ENCODE measurements around the gene MYL10. TPM values are rescaled to one million over a fixed set of nuclear protein-coding genes. Genes with fewer than 3 reads are reported as not detected.

The MYL10 gene
- total and polyA plus RNA-seq, 11 donors: not detected

- 82 to 93% (median 89%) methylated on average over 7 of the region's 7 CpGs for WGBS, 4 donors
- H3K36me3 ChIP-seq: no peaks in the 10 kb centered on the region
- no peak for ATAC-seq
- H3K27me3 ChIP-seq: peaks cover 0 to 11% (median 0%) of the 10 kb centered on the region in 9 donors
- DNase-seq: no peak
- peaks cover 0 to 34% (median 4%) of the 10 kb centered on the region in 12 donors for H3K9me3 ChIP-seq
- TF ChIP-seq POLR2A (IDR thresholded peaks at IDR 0.05): no peak
- no peak for TF ChIP-seq CTCF (IDR thresholded peaks at IDR 0.05)
- no peak overlapping the region for H3K27ac ChIP-seq
- no peak overlapping the region for H3K4me3 ChIP-seq
- H3K4me1 ChIP-seq: peaks cover 0 to 5% (median 0%) of the 10 kb centered on the region in 12 donors
- intact Hi-C loops (cut with DNase I): no loop called here
Measured at GRCh38 chr7:101567230-101567629, 61.9 kb downstream of the MYL10 start.

- no peaks in the 10 kb centered on the region for H3K36me3 ChIP-seq
- TF ChIP-seq POLR2A (IDR thresholded peaks at IDR 0.05): no peak
- TF ChIP-seq CTCF (IDR thresholded peaks at IDR 0.05): no peak
- H3K4me3 ChIP-seq: no peak overlapping the region
- intact Hi-C loops (cut with DNase I): no loop called here
- WGBS, 4 donors: 81 to 91% (median 86%) methylated on average over 8 of the region's 8 CpGs
- peaks cover 0 to 5% (median 0%) of the 10 kb centered on the region in 12 donors for H3K4me1 ChIP-seq
- no peak for ATAC-seq
- H3K9me3 ChIP-seq: peaks cover 0 to 20% (median 3%) of the 10 kb centered on the region in 12 donors
- H3K27ac ChIP-seq: no peak overlapping the region
- H3K27me3 ChIP-seq: peaks cover 0 to 11% (median 0%) of the 10 kb centered on the region in 9 donors
- DNase-seq: peak in 1 of 5 donors; percentile 7
Measured at GRCh38 chr7:101565601-101566209, 63.4 kb downstream of the MYL10 start.

- 34 to 40% (median 39%) methylated on average over 11 to 16 of the region's 16 CpGs for WGBS, 4 donors
- DNase-seq: peak in 1 of 5 donors; percentile 20
- TF ChIP-seq POLR2A (IDR thresholded peaks at IDR 0.05): no peak
- TF ChIP-seq CTCF (IDR thresholded peaks at IDR 0.05): no peak
- Histone ChIP-seq H3K27ac (no peak overlapping the region), H3K9me3 (peaks cover 0 to 11% (median 2%) of the 10 kb centered on the region in 12 donors), H3K27me3 (peaks cover 0 to 11% (median 0%) of the 10 kb centered on the region in 9 donors), H3K36me3 (no peaks in the 10 kb centered on the region), H3K4me1 (peaks cover 0 to 5% (median 0%) of the 10 kb centered on the region in 12 donors), H3K4me3 (no peak overlapping the region)
- intact Hi-C loops (cut with DNase I): no loop called here
- ATAC-seq: no peak
Measured at GRCh38 chr7:101564778-101565211, 64.3 kb downstream of the MYL10 start.

GRCh38 chr7:101563943-101564777, 64.9 kb downstream of the MYL10 start:
- no peaks in the 10 kb centered on the region for H3K36me3 ChIP-seq
- DNase-seq: peak in 1 of 5 donors; percentile 46
- no peak overlapping the region for H3K27ac ChIP-seq
- H3K4me1 ChIP-seq: peaks cover 0 to 5% (median 0%) of the 10 kb centered on the region in 12 donors
- no peak overlapping the region for H3K4me3 ChIP-seq
- peaks cover 0 to 11% (median 0%) of the 10 kb centered on the region in 9 donors for H3K27me3 ChIP-seq
- no peak for TF ChIP-seq CTCF (IDR thresholded peaks at IDR 0.05)
- intact Hi-C loops (cut with DNase I): no loop called here
- H3K9me3 ChIP-seq: peaks cover 0 to 5% (median 0%) of the 10 kb centered on the region in 12 donors
- WGBS, 4 donors: 66 to 71% (median 69%) methylated on average over 22 to 23 of the region's 23 CpGs
- peak in 1 of 4 donors; percentile 15 for ATAC-seq

All from heart left ventricle (tissue), 16 donors.